Stomach (tissue), 4 donors: ENCODE data around the gene EDIL3.

Source experiments
- POLR2A ChIP-seq, 4 donors: fragments of 450-650 bp; IDR thresholded peaks; one replicate each; pipeline ENCODE4 v1.6.1; 2016; ENCODE audit warnings: antibody characterized with exemption in 4 of 4, control low read depth in 2 of 4, mild to moderate bottlenecking in 1 of 4, moderate library complexity in 1 of 4
- TF ChIP-seq, protein P1 (sequence below), 7 experiments: fragments of 450-650 bp in 4 of 7; fragments of 200-600 bp in 3 of 7; sonication (generic) in 3 of 7; IDR thresholded peaks; one replicate each; pipeline ENCODE4 v1.5.1; 2016 to 2019; ENCODE audit warnings: antibody characterized with exemption in 7 of 7, control low read depth in 2 of 7, mild to moderate bottlenecking in 1 of 7

DNA sequence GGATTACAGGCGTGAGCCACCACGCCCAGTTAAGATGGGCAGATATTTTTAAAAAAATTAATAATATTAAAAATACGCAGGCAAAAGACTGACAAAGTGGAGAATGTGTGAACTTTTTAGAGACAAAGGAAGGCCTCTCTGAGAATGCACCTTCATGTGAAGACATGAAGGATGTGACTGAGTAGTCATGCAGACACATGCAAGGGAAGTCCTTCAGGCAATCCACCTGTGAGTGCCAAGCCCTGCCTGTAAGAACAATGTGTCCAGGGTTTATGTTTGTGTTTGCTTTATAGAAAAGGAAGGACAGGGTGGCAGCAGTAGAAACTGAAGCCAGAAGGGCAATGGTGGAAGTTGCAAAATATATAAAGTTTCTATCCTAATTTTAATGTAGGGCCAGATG, 169.2 kb downstream of the EDIL3 start:
- no peak for TF ChIP-seq POLR2A (IDR thresholded peaks at IDR 0.05)
- TF ChIP-seq, protein P1, sequence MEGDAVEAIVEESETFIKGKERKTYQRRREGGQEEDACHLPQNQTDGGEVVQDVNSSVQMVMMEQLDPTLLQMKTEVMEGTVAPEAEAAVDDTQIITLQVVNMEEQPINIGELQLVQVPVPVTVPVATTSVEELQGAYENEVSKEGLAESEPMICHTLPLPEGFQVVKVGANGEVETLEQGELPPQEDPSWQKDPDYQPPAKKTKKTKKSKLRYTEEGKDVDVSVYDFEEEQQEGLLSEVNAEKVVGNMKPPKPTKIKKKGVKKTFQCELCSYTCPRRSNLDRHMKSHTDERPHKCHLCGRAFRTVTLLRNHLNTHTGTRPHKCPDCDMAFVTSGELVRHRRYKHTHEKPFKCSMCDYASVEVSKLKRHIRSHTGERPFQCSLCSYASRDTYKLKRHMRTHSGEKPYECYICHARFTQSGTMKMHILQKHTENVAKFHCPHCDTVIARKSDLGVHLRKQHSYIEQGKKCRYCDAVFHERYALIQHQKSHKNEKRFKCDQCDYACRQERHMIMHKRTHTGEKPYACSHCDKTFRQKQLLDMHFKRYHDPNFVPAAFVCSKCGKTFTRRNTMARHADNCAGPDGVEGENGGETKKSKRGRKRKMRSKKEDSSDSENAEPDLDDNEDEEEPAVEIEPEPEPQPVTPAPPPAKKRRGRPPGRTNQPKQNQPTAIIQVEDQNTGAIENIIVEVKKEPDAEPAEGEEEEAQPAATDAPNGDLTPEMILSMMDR (IDR thresholded peaks at IDR 0.05), result no peak
